Activated CD8-positive, alpha-beta T cell treated with anti-CD3 and anti-CD28 coated beads for 36 hours (primary cell): Measurements from ENCODE around the gene ZDHHC17. TPM values are rescaled to one million over a fixed set of nuclear protein-coding genes. Genes with fewer than 3 reads are reported as not detected.

Experiments used
- ATAC-seq: fragments of 200-7000 bp; cut with Tn5 transposase; one replicate; pipeline ENCODE4 v1.10.0; 2021; ENCODE audit warnings: mild to moderate bottlenecking, moderate library complexity
- CTCF ChIA-PET: fragments of 350-600 bp; sonication (Branson Sonifier 250); formaldehyde crosslinking; loops from one replicate; lab custom pipeline; 2021; ENCODE audit warnings: antibody characterized with exemption; lab: Charles Lee
- POLR2A ChIA-PET: fragments of 350-600 bp; sonication (Branson Sonifier 250); formaldehyde crosslinking; loops from one replicate; lab custom pipeline; 2021; ENCODE audit warnings: antibody characterized with exemption; lab: Charles Lee
- DNase-seq: peaks from one replicate; pipeline ENCODE4 v3.0.0-alpha.2; 2020
- H3K27ac Mint-ChIP-seq: one replicate; pipeline ENCODE4 v1.8.0; 2021; ENCODE audit warnings: mild to moderate bottlenecking, mixed read lengths
- H3K27me3 Mint-ChIP-seq: one replicate; pipeline ENCODE4 v1.8.0; 2021; ENCODE audit warnings: mixed read lengths
- H3K36me3 Mint-ChIP-seq: one replicate; pipeline ENCODE4 v1.8.0; 2021; ENCODE audit warnings: low read depth, mixed read lengths
- H3K4me1 Mint-ChIP-seq: one replicate; pipeline ENCODE4 v1.8.0; 2021; ENCODE audit warnings: low read depth, mixed read lengths
- H3K4me3 Mint-ChIP-seq: one replicate; pipeline ENCODE4 v1.8.0; 2021; ENCODE audit warnings: mild to moderate bottlenecking, moderate library complexity, mixed read lengths
- H3K9me3 Mint-ChIP-seq: one replicate; pipeline ENCODE4 v1.8.0; 2021; ENCODE audit warnings: mixed read lengths
- intact Hi-C: fragments of 100-400 bp; cut with micrococcal nuclease; formaldehyde crosslinking; loops from one replicate; pipeline ENCODE4 v1.10.0; 2022
- total RNA-seq, 2 experiments: library from RNA; stranded (reverse); gene quantifications; one replicate each; pipeline ENCODE4 v1.2.3, GENCODE V29; 2021
- TF ChIP-seq, protein P1 (sequence below): fragments of 200-600 bp; IDR thresholded peaks from one replicate; pipeline ENCODE4 v1.8.0; 2022; ENCODE audit warnings: antibody characterized with exemption, mild to moderate bottlenecking

Gene ZDHHC17
- total RNA-seq, 2 experiments from 2014 or later = 20.8 to 22.4 TPM

- H3K4me1 Mint-ChIP-seq = no peaks in the 10 kb centered on the region
- H3K27me3 Mint-ChIP-seq = no peaks in the 10 kb centered on the region
- TF ChIP-seq, protein P1, sequence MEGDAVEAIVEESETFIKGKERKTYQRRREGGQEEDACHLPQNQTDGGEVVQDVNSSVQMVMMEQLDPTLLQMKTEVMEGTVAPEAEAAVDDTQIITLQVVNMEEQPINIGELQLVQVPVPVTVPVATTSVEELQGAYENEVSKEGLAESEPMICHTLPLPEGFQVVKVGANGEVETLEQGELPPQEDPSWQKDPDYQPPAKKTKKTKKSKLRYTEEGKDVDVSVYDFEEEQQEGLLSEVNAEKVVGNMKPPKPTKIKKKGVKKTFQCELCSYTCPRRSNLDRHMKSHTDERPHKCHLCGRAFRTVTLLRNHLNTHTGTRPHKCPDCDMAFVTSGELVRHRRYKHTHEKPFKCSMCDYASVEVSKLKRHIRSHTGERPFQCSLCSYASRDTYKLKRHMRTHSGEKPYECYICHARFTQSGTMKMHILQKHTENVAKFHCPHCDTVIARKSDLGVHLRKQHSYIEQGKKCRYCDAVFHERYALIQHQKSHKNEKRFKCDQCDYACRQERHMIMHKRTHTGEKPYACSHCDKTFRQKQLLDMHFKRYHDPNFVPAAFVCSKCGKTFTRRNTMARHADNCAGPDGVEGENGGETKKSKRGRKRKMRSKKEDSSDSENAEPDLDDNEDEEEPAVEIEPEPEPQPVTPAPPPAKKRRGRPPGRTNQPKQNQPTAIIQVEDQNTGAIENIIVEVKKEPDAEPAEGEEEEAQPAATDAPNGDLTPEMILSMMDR = no peak
- DNase-seq (no peak), ATAC-seq (no peak)
- no peak overlapping the region for H3K27ac Mint-ChIP-seq
- H3K9me3 Mint-ChIP-seq = no peaks in the 10 kb centered on the region
- intact Hi-C loops = no loop called here
- ChIA-PET POLR2A (interaction anchor here (0.6 kb wide), 1 partner anchor 20 kb away, joined by 3 read pairs; no protein-coding TSS in a partner anchor), CTCF (no interaction called here)
- H3K36me3 Mint-ChIP-seq = peaks cover 5% of the 10 kb centered on the region
- no peak overlapping the region for H3K4me3 Mint-ChIP-seq
Observed at GRCh38 chr12:76811976-76812375, 48.1 kb downstream of the ZDHHC17 start.

GRCh38 chr12:76813265-76813664, 49.4 kb downstream of the ZDHHC17 start:
- H3K4me1 Mint-ChIP-seq = no peaks in the 10 kb centered on the region
- H3K27me3 Mint-ChIP-seq = no peaks in the 10 kb centered on the region
- no peaks in the 10 kb centered on the region for H3K9me3 Mint-ChIP-seq
- no peak overlapping the region for H3K4me3 Mint-ChIP-seq
- no peak for ATAC-seq
- no peak for DNase-seq
- peaks cover 5% of the 10 kb centered on the region for H3K36me3 Mint-ChIP-seq
- H3K27ac Mint-ChIP-seq = no peak overlapping the region
- ChIA-PET CTCF (no interaction called here), POLR2A (no interaction called here)
- TF ChIP-seq, protein P1 = no peak
- intact Hi-C loops = no loop called here

GRCh38 chr12:76813972-76814371, 50.1 kb downstream of the ZDHHC17 start:
- H3K9me3 Mint-ChIP-seq = no peaks in the 10 kb centered on the region
- TF ChIP-seq, protein P1 = no peak
- intact Hi-C loops = no loop called here
- DNase-seq (no peak), ATAC-seq (no peak)
- CTCF ChIA-PET = no interaction called here
- H3K27me3 Mint-ChIP-seq = no peaks in the 10 kb centered on the region
- H3K4me1 Mint-ChIP-seq = no peaks in the 10 kb centered on the region
- H3K36me3 Mint-ChIP-seq = peaks cover 5% of the 10 kb centered on the region
- POLR2A ChIA-PET = no interaction called here
- no peak overlapping the region for H3K4me3 Mint-ChIP-seq
- no peak overlapping the region for H3K27ac Mint-ChIP-seq

- ChIA-PET CTCF (interaction anchor here (0.6 to 1.2 kb wide), 5 partner anchors 11 to 207 kb away, joined by 3 to 4 read pairs (median 3); no protein-coding TSS in a partner anchor), POLR2A (interaction anchor here (0.6 kb wide), 1 partner anchor 34 kb away, joined by 3 read pairs; no protein-coding TSS in a partner anchor)
- H3K4me1 Mint-ChIP-seq = no peaks in the 10 kb centered on the region
- no peaks in the 10 kb centered on the region for H3K27me3 Mint-ChIP-seq
- ATAC-seq (no peak), DNase-seq (no peak)
- intact Hi-C loops = no loop called here
- peaks cover 3% of the 10 kb centered on the region for H3K36me3 Mint-ChIP-seq
- TF ChIP-seq, protein P1 = no peak
- no peak overlapping the region for H3K27ac Mint-ChIP-seq
- H3K9me3 Mint-ChIP-seq = no peaks in the 10 kb centered on the region
- no peak overlapping the region for H3K4me3 Mint-ChIP-seq
Observed at GRCh38 chr12:76820888-76821482, 57.1 kb downstream of the ZDHHC17 start.

DNA sequence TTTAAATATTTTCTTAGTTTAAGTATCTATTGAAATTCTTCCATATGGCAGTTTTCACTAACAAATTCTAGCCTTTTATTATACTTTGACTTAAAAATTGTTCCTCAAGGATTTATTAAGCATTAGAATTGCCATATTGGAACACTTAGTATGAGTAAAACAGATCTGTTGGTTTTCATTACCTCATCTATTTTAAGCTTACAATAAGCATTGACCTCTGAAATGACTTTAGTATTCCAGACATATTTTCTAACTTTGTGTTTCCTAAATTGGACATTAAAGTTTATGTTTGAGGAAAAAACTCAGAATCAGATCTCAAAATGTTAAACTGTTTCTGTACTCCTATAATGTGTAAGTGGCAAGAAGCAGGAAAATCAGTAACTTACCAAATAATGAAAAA, 66.5 kb downstream of the ZDHHC17 start:
- no peak overlapping the region for H3K4me3 Mint-ChIP-seq
- H3K9me3 Mint-ChIP-seq = no peaks in the 10 kb centered on the region
- peaks cover 21% of the 10 kb centered on the region for H3K36me3 Mint-ChIP-seq
- ChIA-PET POLR2A (no interaction called here), CTCF (no interaction called here)
- no peak overlapping the region for H3K27ac Mint-ChIP-seq
- TF ChIP-seq, protein P1 = no peak
- DNase-seq (no peak), ATAC-seq (no peak)
- H3K27me3 Mint-ChIP-seq = no peaks in the 10 kb centered on the region
- intact Hi-C loops = no loop called here
- H3K4me1 Mint-ChIP-seq = no peaks in the 10 kb centered on the region
